HCT116 (cell line): ENCODE measurements around the gene IGFBP2. TPM values are rescaled to one million over a fixed set of nuclear protein-coding genes. Genes with fewer than 3 reads are reported as not detected.

Source experiments
- ATAC-seq: fragments of 200-7000 bp; cut with Tn5 transposase; 2 replicates; pipeline ENCODE4 v1.9.1; 2020; ENCODE audit warnings: mild to moderate bottlenecking, moderate library complexity
- BruUV-seq: library from RNA; stranded (reverse); fragments of 400-500 nt; replicated peaks from 2 replicates; lab custom pipeline; 2021; lab: Mats Ljungman, UMichigan
- CTCF ChIA-PET: fragments of 300-600 bp; sonication (Branson Sonifier 250); formaldehyde crosslinking; loops from one replicate; lab custom pipeline; 2021; ENCODE audit warnings: antibody characterized with exemption; lab: Charles Lee
- POLR2A ChIA-PET: fragments of 300-600, 350-600 bp; sonication (Branson Sonifier 250); formaldehyde crosslinking; loops from one replicate; lab custom pipeline; 2021; ENCODE audit warnings: antibody characterized with exemption; lab: Charles Lee
- RAD21 ChIA-PET, 2 experiments: fragments of 300-600 bp; sonication (Branson Sonifier 250); formaldehyde crosslinking; loops; one replicate each; lab custom pipeline; 2023; ENCODE audit warnings: low total read pairs in 2 of 2; ENCODE audit not compliant: uncharacterized antibody in 2 of 2, unreplicated experiment in 2 of 2, low non-redundant PET in 1 of 2; lab: Charles Lee
- DNase-seq: peaks from one replicate; pipeline ENCODE4 v3.0.0-alpha.2; 2010; ENCODE audit warnings: low read depth, low spot score
- H2AFZ ChIP-seq: fragments of 200-600 bp; shearing (Covaris generic), sonication (generic); 2 replicates; pipeline ENCODE4 v1.6.1; 2017; ENCODE audit warnings: low read depth, mixed run types, mixed read lengths, antibody characterized with exemption, low read length; ENCODE audit not compliant: poor library complexity, severe bottlenecking
- H3K27ac ChIP-seq: 2 replicates; pipeline ENCODE4 v1.5.1; 2012; ENCODE audit warnings: low read depth, low read length
- H3K27me3 ChIP-seq: fragments of 200-600 bp; sonication (generic); 2 replicates; pipeline ENCODE4 v1.6.1; 2016; ENCODE audit warnings: mixed run types, low read length, mixed read lengths; ENCODE audit not compliant: insufficient read depth
- H3K36me3 ChIP-seq, 2 experiments: fragments of 200-500 bp in 1 of 2; fragments of 200-600 bp in 1 of 2; sonication (Bioruptor generic) in 1 of 2; sonication (generic) in 1 of 2; 2 replicates each; pipeline versions ENCODE4 v1.5.1 to v1.6.1; 2014 to 2016; ENCODE audit warnings: low read length in 2 of 2, inconsistent platforms in 1 of 2, mixed read lengths in 1 of 2, mixed run types in 1 of 2; ENCODE audit not compliant: insufficient read depth in 2 of 2, control insufficient read depth in 1 of 2
- H3K4me1 ChIP-seq, 2 experiments: fragments of 200-600 bp in 1 of 2; sonication (generic) in 1 of 2; 2 replicates each; pipeline versions ENCODE4 v1.5.1 to v1.6.1; 2012 to 2017; ENCODE audit warnings: low read length in 2 of 2, inconsistent platforms in 1 of 2, mild to moderate bottlenecking in 1 of 2, mixed read lengths in 1 of 2, mixed run types in 1 of 2, moderate library complexity in 1 of 2; ENCODE audit not compliant: insufficient read depth in 2 of 2, control insufficient read depth in 1 of 2
- H3K4me2 ChIP-seq: fragments of 200-600 bp; sonication (generic); 2 replicates; pipeline ENCODE4 v1.6.1; 2017; ENCODE audit warnings: mixed run types, low read length, mixed read lengths
- H3K4me3 ChIP-seq, 2 experiments: fragments of 200-600 bp in 1 of 2; sonication (generic) in 1 of 2; replicated peaks in 1 of 2; 2 replicates each; pipeline ENCODE4 v1.5.1; 2011 to 2016; ENCODE audit warnings: low read length in 2 of 2, control low read depth in 1 of 2, low read depth in 1 of 2, mild to moderate bottlenecking in 1 of 2, mixed read lengths in 1 of 2, mixed run types in 1 of 2
- H3K79me2 ChIP-seq: fragments of 200-600 bp; sonication (generic); 2 replicates; pipeline ENCODE4 v1.6.1; 2017; ENCODE audit warnings: mild to moderate bottlenecking, mixed run types, low read length, moderate library complexity, mixed read lengths; ENCODE audit not compliant: insufficient read depth
- H3K9ac ChIP-seq: fragments of 200-600 bp; sonication (generic); 2 replicates; pipeline ENCODE4 v1.6.1; 2016; ENCODE audit warnings: low read length, mixed read lengths
- H3K9me2 ChIP-seq: fragments of 200-600 bp; sonication (generic), shearing (Covaris generic); 2 replicates; pipeline ENCODE4 v1.6.1; 2017; ENCODE audit warnings: mixed run types, mild to moderate bottlenecking, moderate library complexity; ENCODE audit not compliant: insufficient read depth
- H3K9me3 ChIP-seq, 2 experiments: fragments of 200-500 bp in 1 of 2; fragments of 200-600 bp in 1 of 2; sonication (Bioruptor generic) in 1 of 2; sonication (generic) in 1 of 2; 2 replicates each; pipeline ENCODE4 v1.6.1; 2014 to 2017; ENCODE audit warnings: low read length in 2 of 2, mixed read lengths in 2 of 2, inconsistent platforms in 1 of 2, low read depth in 1 of 2, mild to moderate bottlenecking in 1 of 2, mixed run types in 1 of 2, moderate library complexity in 1 of 2; ENCODE audit not compliant: control insufficient read depth in 1 of 2, insufficient read depth in 1 of 2
- H4K20me1 ChIP-seq: fragments of 200-600 bp; sonication (generic), shearing (Covaris generic); 2 replicates; pipeline ENCODE4 v1.6.1; 2017; ENCODE audit warnings: mixed run types, mild to moderate bottlenecking, moderate library complexity; ENCODE audit not compliant: insufficient read depth
- CBX3 ChIP-seq: IDR thresholded peaks from 2 replicates; pipeline ENCODE4 v1.6.1; 2012; ENCODE audit warnings: low read depth
- CTCF ChIP-seq, 3 experiments: fragments of 200-600 bp in 1 of 3; sonication (generic) in 1 of 3; IDR thresholded peaks in 2 of 3; conservative IDR thresholded peaks in 1 of 3; 2 replicates each; pipeline ENCODE4 v1.5.1; 2012 to 2017; ENCODE audit warnings: low read depth in 2 of 3, low read length in 2 of 3, antibody characterized with exemption in 1 of 3, borderline replicate concordance in 1 of 3, control low read depth in 1 of 3, mild to moderate bottlenecking in 1 of 3, mixed read lengths in 1 of 3, mixed run types in 1 of 3, moderate library complexity in 1 of 3; ENCODE audit not compliant: insufficient read depth in 1 of 3
- EGR1 ChIP-seq: IDR thresholded peaks from 2 replicates; pipeline ENCODE4 v1.6.1; 2012; ENCODE audit warnings: low read depth
- EZH2 ChIP-seq: fragments of 200-600 bp; sonication (generic); IDR thresholded peaks from 2 replicates; pipeline ENCODE4 v1.6.1; 2017; ENCODE audit warnings: antibody characterized with exemption, mixed run types
- FOSL1 ChIP-seq: IDR thresholded peaks from 2 replicates; pipeline ENCODE4 v1.6.1; 2012; ENCODE audit warnings: low read depth
- RAD21 ChIP-seq: IDR thresholded peaks from 2 replicates; pipeline ENCODE4 v1.6.1; 2012; ENCODE audit warnings: low read depth, mild to moderate bottlenecking
- TCF7L2 ChIP-seq: IDR thresholded peaks from 2 replicates; pipeline ENCODE4 v1.7.0; 2011; ENCODE audit warnings: borderline replicate concordance, inconsistent platforms; ENCODE audit not compliant: insufficient read depth, insufficient read length; ENCODE audit errors: extremely low read depth
- ZNF274 ChIP-seq: fragments of 200-500 bp; sonication (Bioruptor generic); IDR thresholded peaks from 2 replicates; pipeline ENCODE4 v1.6.1; 2014; ENCODE audit warnings: mild to moderate bottlenecking, low read depth, low read length, inconsistent platforms
- intact Hi-C: fragments of 100-400 bp; cut with micrococcal nuclease; formaldehyde crosslinking; loops from 2 replicates; pipeline ENCODE4 v1.10.0; 2022
- total RNA-seq: library from RNA; stranded (reverse); gene quantifications from one replicate; pipeline ENCODE4 v1.2.1, GENCODE V29; 2021; ENCODE audit not compliant: unreplicated experiment

The IGFBP2 gene
- total RNA-seq, 1 experiment from 2014 or later = 143 TPM

DNA sequence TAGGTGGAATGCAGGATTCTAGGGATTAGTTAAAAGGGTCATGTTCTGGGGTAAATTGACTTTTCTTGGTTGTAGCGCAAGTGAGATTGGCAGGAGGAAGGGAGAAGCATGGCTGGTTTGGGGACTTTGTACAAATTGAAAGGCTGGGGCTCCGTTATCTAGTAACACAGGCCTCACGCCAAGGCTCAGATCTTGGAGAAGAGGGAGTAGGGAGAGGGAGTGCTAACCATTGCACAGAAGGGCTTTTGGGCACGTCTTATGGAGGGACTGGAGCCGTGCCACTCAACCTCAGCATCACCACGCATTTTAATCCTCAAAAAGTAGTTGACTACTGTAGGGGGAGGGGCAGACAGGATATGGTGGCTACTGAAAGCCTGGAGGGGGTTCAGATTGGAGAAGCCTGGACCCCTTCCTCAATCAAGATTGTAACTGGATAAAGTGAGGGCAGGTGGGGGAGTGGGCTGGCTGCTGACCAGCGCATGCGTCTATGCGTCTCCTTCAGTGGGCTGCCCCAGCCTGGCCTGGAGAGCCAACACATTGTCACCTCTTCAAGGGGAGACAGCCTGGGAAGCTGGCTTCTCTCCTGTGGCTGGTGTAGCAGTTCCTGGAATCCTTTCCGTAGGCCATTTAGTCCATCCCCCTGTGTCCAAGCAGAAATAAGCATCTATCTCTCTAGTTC, 47.9 kb downstream of the IGFBP2 start:
- Histone ChIP-seq H3K27me3 (no peaks in the 10 kb centered on the region), H3K9me3 (no peaks in the 10 kb centered on the region), H3K79me2 (no peaks in the 10 kb centered on the region), H3K9ac (no peak overlapping the region), H2AFZ (no peak overlapping the region), H3K4me2 (no peak overlapping the region), H3K36me3 (no peaks in the 10 kb centered on the region), H3K27ac (no peak overlapping the region), H4K20me1 (no peaks in the 10 kb centered on the region), H3K4me3 (no peak overlapping the region), H3K9me2 (no peaks in the 10 kb centered on the region), H3K4me1 (peaks cover 10% of the 10 kb centered on the region in 2 experiments)
- BruUV-seq = no TSS peak
- POLR2A ChIA-PET = no interaction called here
- ATAC-seq = no peak
- TF ChIP-seq RAD21 (no peak), EGR1 (no peak), FOSL1 (no peak), TCF7L2 (no peak), CBX3 (no peak), EZH2 (no peak), ZNF274 (no peak), CTCF (IDR thresholded peaks at IDR 0.05 in 2 of 3, conservative IDR thresholded peaks at IDR 0.05 in 1 of 3; ENCODE audit: borderline replicate concordance in 1 of 3, insufficient read depth in 1 of 3, low read depth in 2 of 3, low read length in 2 of 3) (no peak)
- CTCF ChIA-PET = interaction anchor here (1.9 to 2.6 kb wide), 3 partner anchors 485 to 1032 kb away, joined by 9 to 18 read pairs (median 16); no protein-coding TSS in a partner anchor
- intact Hi-C loops = loop anchor here (10.0 kb wide), 1 partner anchor 266 kb away; the partner anchor contains the start of gene SMARCAL1
- no peak for DNase-seq
- RAD21 ChIA-PET = no interaction called here
